GM12864 (cell line): ENCODE measurements around the gene EIF4E1B.
"Not testable (repeated sequence)": the region's sequence is repeated elsewhere in the genome, so short reads cannot be mapped to it uniquely, and the experiment has no call there.

Experiments
- DNase-seq: peaks from one replicate; pipeline ENCODE4 v3.0.0-alpha.2; 2011; ENCODE audit warnings: low read depth
- H3K4me3 ChIP-seq: 2 replicates; pipeline ENCODE4 v1.5.1; 2011; ENCODE audit warnings: mild to moderate bottlenecking, low read depth, low read length, control low read depth
- TF ChIP-seq, protein P1 (sequence below): IDR thresholded peaks from 2 replicates; pipeline ENCODE4 v1.5.1; 2011; ENCODE audit warnings: low read depth, mild to moderate bottlenecking, moderate library complexity, low read length, control low read depth, inconsistent platforms; ENCODE audit errors: missing control alignments

The EIF4E1B gene

DNA sequence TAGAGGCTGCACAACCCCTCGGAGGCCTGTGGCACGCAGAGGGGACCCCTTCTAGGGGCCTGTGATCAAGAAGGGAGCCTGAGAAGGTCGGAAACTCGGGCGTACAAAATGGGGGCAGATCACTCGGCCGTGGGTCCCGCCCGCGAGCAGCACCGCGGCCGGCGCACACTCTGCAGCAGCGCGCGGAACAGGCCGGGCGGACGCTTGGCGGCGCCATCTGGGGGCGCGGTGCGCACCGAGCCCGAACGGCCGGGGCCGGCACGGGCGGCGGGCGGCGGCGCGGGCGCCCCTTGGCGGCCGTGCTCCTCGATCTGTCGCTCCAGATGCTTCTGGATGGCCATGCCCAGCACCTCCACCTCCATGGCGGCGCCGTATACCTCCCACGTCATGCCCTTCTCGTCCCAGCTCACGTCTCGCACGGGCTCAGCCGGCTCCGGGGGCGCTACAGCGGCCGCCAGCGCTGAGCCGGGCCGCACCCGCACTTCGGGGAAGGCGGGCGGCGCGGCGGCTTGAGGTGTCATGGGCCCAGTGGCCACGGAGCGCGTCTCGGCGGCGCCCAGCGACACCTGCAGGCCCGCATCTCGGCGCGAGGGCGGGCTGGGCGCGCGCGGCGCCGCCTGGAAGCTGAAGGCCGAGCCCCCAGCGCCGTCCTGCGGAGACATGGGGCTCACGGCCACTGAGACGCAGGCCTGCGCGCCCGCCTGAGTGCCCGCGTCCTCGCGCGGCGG lies 33.6 kb upstream of the EIF4E1B start:
- DNase-seq, result no peak
- TF ChIP-seq, protein P1, sequence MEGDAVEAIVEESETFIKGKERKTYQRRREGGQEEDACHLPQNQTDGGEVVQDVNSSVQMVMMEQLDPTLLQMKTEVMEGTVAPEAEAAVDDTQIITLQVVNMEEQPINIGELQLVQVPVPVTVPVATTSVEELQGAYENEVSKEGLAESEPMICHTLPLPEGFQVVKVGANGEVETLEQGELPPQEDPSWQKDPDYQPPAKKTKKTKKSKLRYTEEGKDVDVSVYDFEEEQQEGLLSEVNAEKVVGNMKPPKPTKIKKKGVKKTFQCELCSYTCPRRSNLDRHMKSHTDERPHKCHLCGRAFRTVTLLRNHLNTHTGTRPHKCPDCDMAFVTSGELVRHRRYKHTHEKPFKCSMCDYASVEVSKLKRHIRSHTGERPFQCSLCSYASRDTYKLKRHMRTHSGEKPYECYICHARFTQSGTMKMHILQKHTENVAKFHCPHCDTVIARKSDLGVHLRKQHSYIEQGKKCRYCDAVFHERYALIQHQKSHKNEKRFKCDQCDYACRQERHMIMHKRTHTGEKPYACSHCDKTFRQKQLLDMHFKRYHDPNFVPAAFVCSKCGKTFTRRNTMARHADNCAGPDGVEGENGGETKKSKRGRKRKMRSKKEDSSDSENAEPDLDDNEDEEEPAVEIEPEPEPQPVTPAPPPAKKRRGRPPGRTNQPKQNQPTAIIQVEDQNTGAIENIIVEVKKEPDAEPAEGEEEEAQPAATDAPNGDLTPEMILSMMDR, result peak; percentile 16
- H3K4me3 ChIP-seq, result no peak overlapping the region

DNA sequence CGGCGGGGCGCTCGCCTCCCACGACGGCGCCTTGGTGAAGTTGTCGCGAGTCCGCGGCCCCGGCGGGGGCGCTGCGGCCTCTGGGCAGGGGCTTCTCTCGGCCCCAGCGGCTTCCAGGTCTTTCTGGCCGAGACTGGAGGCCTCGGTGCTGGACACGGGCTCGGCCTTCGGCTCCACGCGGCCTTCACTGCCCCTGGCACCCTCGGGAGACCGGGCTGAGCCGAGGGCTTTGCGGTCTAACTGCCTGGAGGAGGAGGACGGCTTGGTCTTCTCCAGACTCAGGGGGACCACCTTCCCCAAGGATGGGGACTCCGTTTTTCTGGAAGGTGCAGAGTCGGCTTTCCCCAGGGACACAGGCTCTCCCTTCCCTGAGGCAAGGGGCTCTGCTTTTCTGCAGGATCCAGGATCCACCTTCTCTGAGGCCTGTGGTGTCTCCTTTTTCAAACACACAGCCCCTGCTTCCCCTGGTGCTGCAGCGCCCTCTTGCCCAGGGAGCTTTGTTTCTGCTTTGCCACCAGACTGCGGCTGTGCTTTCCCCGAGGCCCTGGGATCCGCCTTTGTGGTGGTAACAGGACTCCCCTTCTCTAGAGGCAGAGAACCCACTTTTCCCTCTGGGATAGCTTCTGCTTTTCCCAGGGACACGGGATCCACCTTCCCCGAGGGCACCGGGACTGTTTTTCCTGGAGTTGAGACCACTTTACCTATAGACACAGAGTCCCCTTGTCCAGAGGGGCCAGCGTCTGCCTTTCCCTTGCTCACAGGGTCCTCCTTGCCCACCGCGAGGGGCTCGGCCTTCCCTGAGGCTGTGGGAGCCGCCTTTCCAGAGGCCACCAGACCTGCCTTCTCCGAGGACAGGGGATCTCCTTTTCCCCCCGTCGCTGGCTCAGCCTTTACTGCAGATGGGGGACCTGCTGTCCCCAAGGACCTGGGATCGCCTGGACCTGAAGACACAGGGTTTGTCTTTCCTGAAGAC lies 32.8 kb upstream of the EIF4E1B start:
- H3K4me3 ChIP-seq, result no peak overlapping the region
- DNase-seq, result no peak
- TF ChIP-seq, protein P1, result no peak

DNA sequence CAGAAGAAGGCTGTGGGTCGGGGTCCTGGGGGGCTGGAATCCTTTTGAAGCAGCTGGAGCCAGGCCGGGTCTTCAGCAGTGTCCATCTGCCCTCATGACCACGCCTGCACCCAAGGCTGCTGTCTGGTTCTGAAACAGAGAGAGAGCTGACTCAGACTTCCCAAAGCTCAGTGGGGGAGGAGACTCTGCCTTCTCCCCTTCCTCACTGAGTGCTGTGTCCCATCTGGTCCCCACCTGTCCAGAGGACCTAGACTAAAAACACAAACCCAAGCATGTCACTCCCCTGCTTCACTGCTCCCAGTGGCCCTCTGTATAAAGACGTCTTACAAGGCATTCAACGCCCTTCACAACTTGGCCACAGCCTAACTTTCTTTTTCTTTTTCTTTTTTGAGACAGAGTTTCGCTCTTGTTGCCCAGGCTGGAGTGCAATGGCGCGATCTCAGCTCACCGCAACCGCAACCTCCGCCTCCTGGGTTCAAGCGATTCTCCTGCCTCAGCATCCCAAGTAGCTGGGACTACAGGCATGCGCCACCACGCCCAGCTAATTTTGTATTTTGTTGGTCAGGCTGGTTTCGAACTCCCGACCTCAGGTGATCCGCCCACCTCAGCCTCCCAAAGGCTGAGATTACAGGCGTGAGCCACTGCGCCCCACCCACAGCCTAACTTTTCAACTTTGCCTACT lies 30.6 kb upstream of the EIF4E1B start:
- not testable (repeated sequence) for H3K4me3 ChIP-seq, DNase-seq

DNA sequence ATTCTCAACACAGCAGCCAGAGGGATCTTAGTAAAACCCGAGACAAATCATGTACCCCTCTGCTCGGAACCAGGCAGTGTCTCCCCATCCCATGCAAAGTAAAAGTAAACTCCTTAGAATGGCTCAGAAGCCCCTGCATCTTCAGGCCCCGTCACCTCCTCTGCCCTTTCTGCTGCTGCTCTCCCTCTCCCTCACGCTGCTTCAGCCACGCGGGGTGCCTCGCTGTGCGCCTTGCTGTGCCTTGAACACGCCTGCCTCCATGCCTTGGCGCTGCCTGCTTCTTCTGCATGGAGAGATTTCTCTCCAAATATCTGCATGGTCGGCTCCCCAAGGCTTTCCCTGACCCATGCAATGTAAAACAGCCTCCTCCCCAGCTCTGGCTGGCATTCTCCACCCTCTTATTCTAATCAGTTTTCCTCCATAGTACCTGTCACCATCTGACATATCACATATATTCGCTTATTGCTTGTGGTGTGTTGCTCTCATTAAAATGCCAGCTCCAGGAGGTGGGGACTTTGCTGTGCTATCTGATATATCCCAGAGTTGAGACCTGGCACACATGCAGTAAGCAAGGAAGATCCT lies 28.5 kb upstream of the EIF4E1B start:
- TF ChIP-seq, protein P1, result no peak
- H3K4me3 ChIP-seq, result no peak overlapping the region
- no peak for DNase-seq

DNA sequence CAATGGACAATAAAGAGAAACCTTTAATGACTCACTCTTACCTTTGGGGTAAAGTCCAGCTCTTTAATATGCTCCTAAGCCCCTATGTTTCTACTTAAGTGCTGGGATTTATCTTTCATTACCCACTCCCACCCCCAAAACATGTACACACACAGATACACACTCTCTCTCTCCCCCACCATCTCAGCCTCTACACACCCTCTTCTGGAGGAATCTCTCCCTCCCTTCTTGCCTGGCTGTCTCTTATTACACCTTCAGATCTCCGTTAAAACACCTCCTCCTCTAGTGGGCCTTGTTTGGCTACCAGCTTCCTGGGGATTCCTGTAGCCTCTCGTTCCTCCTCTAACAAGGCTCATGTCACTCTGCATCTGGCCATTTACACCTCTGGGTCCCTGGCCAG lies 27.4 kb upstream of the EIF4E1B start:
- no peak overlapping the region for H3K4me3 ChIP-seq
- no peak for DNase-seq
- TF ChIP-seq, protein P1, result no peak

DNA sequence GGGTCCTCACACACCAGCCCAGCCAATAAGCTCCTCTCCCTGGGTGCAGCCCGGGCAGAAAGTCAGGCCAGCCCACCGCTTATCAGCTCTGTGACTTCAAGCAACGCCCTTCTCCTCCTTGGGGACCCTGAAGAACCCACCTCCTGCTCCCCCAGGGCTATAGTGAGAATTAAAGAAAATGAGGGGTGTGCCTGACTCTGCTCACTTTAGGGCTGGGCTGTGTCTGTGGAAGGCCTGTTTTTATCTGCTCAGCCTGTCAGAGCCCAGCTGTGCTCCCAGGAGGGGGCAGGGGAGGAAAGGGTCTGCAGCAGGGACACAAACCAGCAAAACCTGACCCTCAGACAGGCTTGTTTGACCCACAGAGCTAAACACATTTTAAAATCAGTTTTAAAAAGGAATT lies 24.4 kb upstream of the EIF4E1B start:
- DNase-seq, result no peak
- no peak overlapping the region for H3K4me3 ChIP-seq
- TF ChIP-seq, protein P1, result no peak

DNA sequence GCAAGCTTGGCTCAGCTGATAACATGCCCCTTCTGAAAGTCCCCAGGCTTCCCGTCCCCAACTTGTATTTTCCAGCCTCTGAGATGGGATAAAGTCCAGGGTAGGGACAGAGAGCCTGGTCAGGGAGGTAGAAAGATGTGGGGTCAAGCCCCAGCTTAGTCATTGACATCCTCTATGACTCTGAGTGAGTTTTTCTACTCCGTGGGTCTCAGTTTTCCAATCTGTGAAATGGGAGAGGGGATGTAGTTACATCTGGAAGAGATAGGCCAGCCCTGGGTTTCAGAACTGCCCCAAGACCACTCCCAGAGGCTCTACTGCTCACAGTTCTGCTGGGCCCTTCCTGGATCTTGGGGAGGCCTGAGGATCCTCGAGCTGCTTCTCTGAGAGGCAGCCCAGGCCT lies 23.6 kb upstream of the EIF4E1B start:
- H3K4me3 ChIP-seq, result no peak overlapping the region
- TF ChIP-seq, protein P1, result no peak
- no peak for DNase-seq
